ENCODE data around the gene MRPL21. TPM values are rescaled to one million over a fixed set of nuclear protein-coding genes. Genes with fewer than 3 reads are reported as not detected.
"Not testable (repeated sequence)": the region's sequence is repeated elsewhere in the genome, so short reads cannot be mapped to it uniquely, and the experiment has no call there.

The MRPL21 gene
- total and polyA plus RNA-seq, 9 of the 15 experiments (the other 6 are each of a cell fraction or from before 2014, with no cell fraction given), result 196 to 618 (median 232) TPM

GRCh38 chr11:68857037-68857586, 46.5 kb downstream of the MRPL21 start:
- no peak overlapping the region for H3K27ac ChIP-seq (ENCODE audit: extremely low read depth, low read depth, low read length)
- BruUV-seq (replicated peaks), result no TSS peak
- no peaks in the 10 kb centered on the region for H3K36me3 ChIP-seq (ENCODE audit: control insufficient read depth, insufficient read depth, low read length)
- H3K9ac ChIP-seq (ENCODE audit: insufficient read depth in 1 of 2, low read depth in 2 of 2, low read length in 2 of 2), result no peak overlapping the region
- no peak overlapping the region for H3K4me2 ChIP-seq (ENCODE audit: insufficient read depth, low read length)
- H3K27me3 ChIP-seq (ENCODE audit: control insufficient read depth in 2 of 2, insufficient read depth in 2 of 2, low read length in 2 of 2), result peaks cover 0 to 8% of the 10 kb centered on the region in 2 experiments; a peak in 2 of 5 replicates
- H4K20me1 ChIP-seq (replicated peaks; ENCODE audit: control insufficient read depth, insufficient read depth, low read length), result no peaks in the 10 kb centered on the region
- FAIRE-seq (peak; percentile 32), ATAC-seq (peak; percentile 46; the same call in 2 of the 3 replicates), DNase-seq (ENCODE audit: extremely low read depth in 1 of 4, low spot score in 3 of 4) (no peak)
- TF ChIP-seq PTTG1 (tag; IDR thresholded peaks at IDR 0.05; ENCODE audit: low read depth) (no peak), SMAD1 (IDR thresholded peaks at IDR 0.05; ENCODE audit: low read depth, low read length, partially characterized antibody) (no peak), ZNF354B (CRISPR knock-in tag; IDR thresholded peaks at IDR 0.05) (no peak)
- TF ChIP-seq, protein P1, sequence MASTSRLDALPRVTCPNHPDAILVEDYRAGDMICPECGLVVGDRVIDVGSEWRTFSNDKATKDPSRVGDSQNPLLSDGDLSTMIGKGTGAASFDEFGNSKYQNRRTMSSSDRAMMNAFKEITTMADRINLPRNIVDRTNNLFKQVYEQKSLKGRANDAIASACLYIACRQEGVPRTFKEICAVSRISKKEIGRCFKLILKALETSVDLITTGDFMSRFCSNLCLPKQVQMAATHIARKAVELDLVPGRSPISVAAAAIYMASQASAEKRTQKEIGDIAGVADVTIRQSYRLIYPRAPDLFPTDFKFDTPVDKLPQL (IDR thresholded peaks at IDR 0.05; ENCODE audit: extremely low read depth, insufficient read length), result no peak
- H3K9me3 ChIP-seq (replicated peaks; ENCODE audit: control insufficient read depth, insufficient read depth, low read depth, low read length), result no peaks in the 10 kb centered on the region
- CTCF ChIA-PET (ENCODE audit: low intra/inter-chr PET ratio), result no interaction called here
- intact Hi-C loops (cut with micrococcal nuclease) (no loop called here), in situ Hi-C loops (cut with MboI) (no loop called here)
- no peak overlapping the region for H3K4me3 ChIP-seq
- H2AFZ ChIP-seq (ENCODE audit: low read depth, low read length), result peak overlapping the region; percentile 48; the same call in 1 of the 2 replicates
- no peaks in the 10 kb centered on the region for H3K79me2 ChIP-seq (ENCODE audit: control insufficient read depth, insufficient read depth, low read length)
- no peaks in the 10 kb centered on the region for H3K9me1 ChIP-seq (ENCODE audit: control insufficient read depth, insufficient read depth, low read length)
- 59% methylated on average over 8 of the region's 8 CpGs for WGBS (ENCODE audit: insufficient coverage, low coverage, missing lambda C conversion rate)
- peaks cover 14 to 22% of the 10 kb centered on the region in 2 experiments for H3K4me1 ChIP-seq (replicated peaks in 1 of 2; ENCODE audit: control insufficient read depth in 2 of 2, insufficient read depth in 2 of 2, low read length in 2 of 2)
- POLR2A ChIA-PET, result interaction anchor here (0.8 kb wide), 1 partner anchor 10 kb away, joined by 3 read pairs; no protein-coding TSS in a partner anchor

DNA sequence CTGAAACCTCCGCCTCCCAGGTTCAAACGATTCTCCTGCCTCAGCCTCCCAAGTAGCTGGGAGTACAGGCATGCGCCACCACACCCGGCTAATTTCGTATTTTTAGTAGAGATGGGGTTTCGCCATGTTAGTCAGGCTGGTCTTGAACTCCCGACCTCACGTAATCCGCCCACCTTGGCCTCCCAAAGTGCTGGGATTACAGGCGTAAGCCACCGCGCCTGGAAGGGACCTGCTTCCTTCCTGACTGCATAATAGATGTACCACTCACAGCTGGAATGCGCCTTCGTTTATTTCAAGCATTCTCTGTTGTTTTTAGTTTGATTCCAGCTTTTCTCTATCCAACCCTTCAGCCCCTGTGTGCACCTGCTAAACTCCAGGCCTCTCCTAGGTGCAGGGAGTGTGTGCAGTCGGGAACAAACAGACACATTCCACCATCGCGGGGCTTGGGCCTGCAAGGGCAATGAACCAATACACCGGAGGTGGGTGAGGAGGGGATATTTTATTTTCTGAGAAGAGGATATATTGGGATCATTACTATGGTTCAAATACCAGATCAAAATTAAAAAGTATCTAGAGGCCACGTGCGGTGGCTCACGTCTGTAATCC, 47.1 kb downstream of the MRPL21 start:
- H3K79me2 ChIP-seq (ENCODE audit: control insufficient read depth, insufficient read depth, low read length); H3K27me3 ChIP-seq (ENCODE audit: control insufficient read depth in 2 of 2, insufficient read depth in 2 of 2, low read length in 2 of 2); H3K9me1 ChIP-seq (ENCODE audit: control insufficient read depth, insufficient read depth, low read length); H3K4me3 ChIP-seq; H3K9ac ChIP-seq (ENCODE audit: insufficient read depth in 1 of 2, low read depth in 2 of 2, low read length in 2 of 2); intact Hi-C loops (cut with micrococcal nuclease); H3K27ac ChIP-seq (ENCODE audit: extremely low read depth, low read depth, low read length); BruUV-seq (replicated peaks); DNase-seq (ENCODE audit: extremely low read depth in 1 of 4, low spot score in 3 of 4); CTCF ChIA-PET (ENCODE audit: low intra/inter-chr PET ratio); ATAC-seq; H4K20me1 ChIP-seq (replicated peaks; ENCODE audit: control insufficient read depth, insufficient read depth, low read length); in situ Hi-C loops (cut with MboI); FAIRE-seq; H3K4me2 ChIP-seq (ENCODE audit: insufficient read depth, low read length); H3K36me3 ChIP-seq (ENCODE audit: control insufficient read depth, insufficient read depth, low read length); H3K9me3 ChIP-seq (replicated peaks; ENCODE audit: control insufficient read depth, insufficient read depth, low read depth, low read length); H2AFZ ChIP-seq (ENCODE audit: low read depth, low read length): not testable (repeated sequence)
- POLR2A ChIA-PET, result interaction anchor here (0.8 kb wide), 1 partner anchor 9 kb away, joined by 3 read pairs; no protein-coding TSS in a partner anchor
- peaks cover 14 to 22% of the 10 kb centered on the region in 2 experiments for H3K4me1 ChIP-seq (replicated peaks in 1 of 2; ENCODE audit: control insufficient read depth in 2 of 2, insufficient read depth in 2 of 2, low read length in 2 of 2)
- 84% methylated on average over 18 of the region's 21 CpGs for WGBS (ENCODE audit: insufficient coverage, low coverage, missing lambda C conversion rate)

Measured in K562 (cell line).